Aorta (tissue), 4 donors: ENCODE data around the gene BAHD1. TPM values are rescaled to one million over a fixed set of nuclear protein-coding genes. Genes with fewer than 3 reads are reported as not detected.

Experiments used
- polyA plus RNA-seq, 2 donors: library from polyadenylated mRNA; stranded (reverse); fragments of 200-250 nt; gene quantifications; one replicate each; pipeline ENCODE4 v1.2.3, GENCODE V29; 2013
- total RNA-seq, 2 donors: library from RNA; stranded (reverse); fragmentation: NEBNext Ultra II Directional; extraction: Animal tissue kit (Norgen Biotek cat#: 25700); gene quantifications; one replicate each; pipeline ENCODE4 v1.2.1, GENCODE V29; 2021
- donor health status: healthy with polysubstance abuse.
- donor health status: Bipolar disorder and iron deficiency.
- donor health status: DM: no; HTN: no; CAD: no.
- donor health status: DM: yes; HTN: yes; CAD: no.

The BAHD1 gene
- total and polyA plus RNA-seq, 4 donors, result 4.8 to 21.2 (median 13.5) TPM

Other genes starting within 250 kb of the BAHD1 start
- under 1 TPM; 0.81 to 0.91 TPM for gene PAK6, start 201.9 kb upstream of the BAHD1 start, total RNA-seq
- not detected for gene PAK6, start 201.9 kb upstream of the BAHD1 start, polyA plus RNA-seq
- not detected for gene ANKRD63, start 157.9 kb upstream of the BAHD1 start, total RNA-seq
- not detected for gene ANKRD63, start 157.9 kb upstream of the BAHD1 start, polyA plus RNA-seq
- 10 to 100 TPM; 23.6 to 55.8 TPM for gene PLCB2, start 133.0 kb upstream of the BAHD1 start, total RNA-seq
- gene PLCB2, start 133.0 kb upstream of the BAHD1 start, polyA plus RNA-seq, result 1 to 10 TPM; 5.8 to 7.2 TPM
- gene INAFM2, start 117.3 kb upstream of the BAHD1 start, total RNA-seq, result 10 to 100 TPM; 59.4 to 70.0 TPM
- gene INAFM2, start 117.3 kb upstream of the BAHD1 start, polyA plus RNA-seq, result 10 to 100 TPM; 26.0 to 53.6 TPM
- gene CCDC9B, start 100.0 kb upstream of the BAHD1 start, total RNA-seq, result 10 to 100 TPM; 59.6 to 66.6 TPM
- 10 to 100 TPM; 16.2 to 44.2 TPM for gene CCDC9B, start 100.0 kb upstream of the BAHD1 start, polyA plus RNA-seq
- gene PHGR1, start 89.9 kb upstream of the BAHD1 start, total RNA-seq, result not detected
- 1,000 to 10,000 TPM in 1 of 2 donors, 10 to 100 TPM in 1; 45.9 to 1,323 TPM for gene PHGR1, start 89.9 kb upstream of the BAHD1 start, polyA plus RNA-seq
- under 1 TPM; 0.49 to 0.60 TPM for gene DISP2, start 82.7 kb upstream of the BAHD1 start, total RNA-seq
- gene DISP2, start 82.7 kb upstream of the BAHD1 start, polyA plus RNA-seq, result under 1 TPM; 0.08 to 0.13 TPM
- 1 to 10 TPM; 3.1 to 6.6 TPM for gene KNSTRN, start 58.2 kb upstream of the BAHD1 start, total RNA-seq
- 1 to 10 TPM; 4.1 to 7.6 TPM for gene KNSTRN, start 58.2 kb upstream of the BAHD1 start, polyA plus RNA-seq
- gene IVD, start 35.2 kb upstream of the BAHD1 start, total RNA-seq, result 10 to 100 TPM; 41.7 to 63.0 TPM
- 10 to 100 TPM; 16.4 to 48.4 TPM for gene IVD, start 35.2 kb upstream of the BAHD1 start, polyA plus RNA-seq
- gene CHST14, start 30.0 kb downstream of the BAHD1 start, total RNA-seq, result 10 to 100 TPM; 14.0 to 21.4 TPM
- gene CHST14, start 30.0 kb downstream of the BAHD1 start, polyA plus RNA-seq, result 10 to 100 TPM in 1 of 2 donors, 1 to 10 TPM in 1; 2.8 to 15.6 TPM
- 10 to 100 TPM; 32.0 to 34.0 TPM for gene CCDC32, start 124.1 kb downstream of the BAHD1 start, total RNA-seq
- gene CCDC32, start 124.1 kb downstream of the BAHD1 start, polyA plus RNA-seq, result 10 to 100 TPM; 18.8 to 27.4 TPM
- 1 to 10 TPM; 4.8 to 6.1 TPM for gene RPUSD2, start 128.3 kb downstream of the BAHD1 start, total RNA-seq
- 1 to 10 TPM; 3.4 to 4.4 TPM for gene RPUSD2, start 128.3 kb downstream of the BAHD1 start, polyA plus RNA-seq
- 1 to 10 TPM in 1 of 2 donors, under 1 TPM in 1; 0.42 to 1.6 TPM for gene KNL1, start 153.3 kb downstream of the BAHD1 start, total RNA-seq
- under 1 TPM; 0.03 to 0.50 TPM for gene KNL1, start 153.3 kb downstream of the BAHD1 start, polyA plus RNA-seq